GM18858 (cell line): ENCODE results near the gene JDP2.
"Not testable (repeated sequence)": the region's sequence is repeated elsewhere in the genome, so short reads cannot be mapped to it uniquely, and the experiment has no call there.

Experiments
- ATAC-seq: cut with Tn5 transposase; IDR thresholded peaks from one replicate; pipeline ENCODE4 v1.9.1; 2021; ENCODE audit not compliant: unreplicated experiment

JDP2 gene

DNA sequence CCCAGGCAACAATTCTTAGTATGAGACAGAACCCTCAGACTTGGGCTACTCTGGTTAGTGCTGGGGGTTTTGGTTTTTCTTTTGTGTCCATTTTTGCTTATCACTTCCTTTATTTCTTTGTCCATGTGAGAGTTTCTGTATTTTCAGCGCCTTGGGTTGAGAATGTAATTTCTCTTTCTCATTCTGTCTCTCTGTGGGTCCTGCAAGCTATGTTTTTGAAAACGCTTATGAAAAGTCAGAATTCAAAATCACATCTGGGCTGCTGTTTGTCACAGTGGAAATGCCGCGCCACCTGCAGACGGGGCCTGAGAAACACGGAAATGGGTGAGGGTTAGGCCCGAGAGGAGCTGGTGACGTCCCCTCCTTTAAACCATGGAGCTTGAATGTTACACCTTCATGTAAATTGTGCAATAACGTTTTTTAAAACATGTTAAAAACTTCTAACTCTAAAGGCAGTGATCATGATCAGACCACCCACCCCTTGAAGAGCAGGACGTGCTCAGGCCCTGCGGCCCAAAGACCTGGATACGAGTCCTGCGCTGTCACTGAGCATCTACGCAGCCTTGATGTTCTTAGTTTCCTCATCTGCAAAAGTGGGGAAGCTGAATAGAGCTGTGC is 26.1 kb downstream of the JDP2 start:
- no peak for ATAC-seq

DNA sequence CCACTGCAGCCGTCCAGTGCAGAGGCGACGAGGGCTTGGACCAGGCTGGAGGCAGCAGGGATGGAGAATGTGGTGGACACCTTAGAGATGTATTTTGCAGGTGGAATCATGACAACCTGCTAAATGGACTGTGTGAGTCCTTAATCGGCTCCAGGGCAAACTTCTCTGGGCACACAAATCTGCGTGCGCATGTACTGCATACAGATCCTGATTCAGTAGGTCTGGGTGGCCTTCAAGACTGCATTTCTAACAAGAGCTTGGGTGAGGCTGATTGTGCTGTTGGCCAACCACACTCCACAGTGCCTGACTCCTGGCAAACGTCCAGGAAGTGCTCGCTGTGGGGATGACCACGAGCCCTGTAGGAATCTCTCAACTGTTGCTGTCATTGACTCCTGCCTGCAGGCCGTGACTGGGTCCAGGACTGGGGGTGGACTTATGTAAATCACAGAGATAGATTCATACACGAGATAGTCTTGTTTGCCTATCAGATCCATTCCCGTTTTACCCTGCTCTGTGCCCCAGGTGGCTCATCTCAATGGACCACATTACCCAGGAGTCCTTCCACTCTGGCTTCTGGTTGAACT is 27.2 kb downstream of the JDP2 start:
- ATAC-seq = no peak

DNA sequence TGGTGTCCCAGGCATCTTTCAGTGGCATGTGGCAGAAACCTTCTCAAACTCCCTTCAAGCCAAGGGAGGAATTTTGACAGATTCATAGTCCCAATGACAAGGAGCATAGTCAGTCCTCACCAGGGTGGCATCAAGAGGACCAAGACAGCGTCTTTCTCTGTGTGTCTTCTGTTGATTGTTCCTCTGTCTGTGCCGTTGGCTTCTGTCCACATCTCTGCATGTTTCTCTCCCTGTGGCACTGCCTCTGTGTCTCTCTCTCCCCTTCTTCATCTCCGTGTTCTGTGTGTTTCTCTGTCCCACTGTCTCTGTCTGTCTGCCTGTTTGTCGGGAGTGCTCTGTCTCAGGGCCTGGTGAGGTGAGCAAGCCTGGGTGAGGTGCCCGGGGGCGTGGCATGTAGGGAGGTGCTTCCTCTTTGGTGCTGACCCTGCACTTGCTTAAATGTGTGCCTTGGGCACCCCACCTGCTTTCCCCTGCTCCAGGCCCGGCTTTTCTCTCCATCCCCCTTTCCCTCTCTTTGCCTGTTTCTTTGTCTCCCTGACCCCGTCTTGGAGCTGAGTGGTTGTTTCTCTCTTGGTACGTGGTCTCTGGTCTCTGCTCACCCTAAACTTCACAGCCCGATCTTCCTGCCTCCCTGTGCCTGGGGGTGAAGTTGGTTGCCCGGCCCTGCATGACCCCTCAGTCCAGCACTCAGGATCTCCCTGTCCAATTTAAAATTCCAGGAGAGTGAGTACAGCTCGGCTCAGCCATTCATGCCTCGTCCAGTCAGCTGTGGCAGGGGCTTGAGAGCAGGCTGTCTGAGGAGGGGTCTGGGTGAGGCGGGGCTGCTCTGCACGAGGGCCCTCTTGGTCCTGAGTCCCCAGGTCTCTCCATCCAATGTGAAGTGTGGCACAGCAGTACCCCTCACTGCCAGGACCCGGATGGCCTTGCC is 28.5 kb downstream of the JDP2 start:
- ATAC-seq = no peak

DNA sequence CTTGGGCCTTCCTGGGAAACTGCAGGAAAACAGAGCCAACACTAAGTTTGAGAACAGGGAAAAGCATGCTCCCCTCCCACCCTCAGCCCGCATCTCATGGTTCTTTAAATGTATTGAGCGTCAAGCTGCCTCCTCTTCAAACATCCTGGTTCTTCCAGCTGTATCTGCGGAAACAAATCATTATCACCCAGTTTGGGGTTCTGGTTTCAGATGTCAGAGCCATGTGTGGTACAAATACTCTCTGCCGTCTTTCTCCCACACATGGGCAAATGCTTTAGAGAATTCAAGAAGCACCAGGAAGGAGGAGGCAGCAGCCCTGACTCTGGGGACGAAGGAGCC is 29.1 kb downstream of the JDP2 start:
- no peak for ATAC-seq

DNA sequence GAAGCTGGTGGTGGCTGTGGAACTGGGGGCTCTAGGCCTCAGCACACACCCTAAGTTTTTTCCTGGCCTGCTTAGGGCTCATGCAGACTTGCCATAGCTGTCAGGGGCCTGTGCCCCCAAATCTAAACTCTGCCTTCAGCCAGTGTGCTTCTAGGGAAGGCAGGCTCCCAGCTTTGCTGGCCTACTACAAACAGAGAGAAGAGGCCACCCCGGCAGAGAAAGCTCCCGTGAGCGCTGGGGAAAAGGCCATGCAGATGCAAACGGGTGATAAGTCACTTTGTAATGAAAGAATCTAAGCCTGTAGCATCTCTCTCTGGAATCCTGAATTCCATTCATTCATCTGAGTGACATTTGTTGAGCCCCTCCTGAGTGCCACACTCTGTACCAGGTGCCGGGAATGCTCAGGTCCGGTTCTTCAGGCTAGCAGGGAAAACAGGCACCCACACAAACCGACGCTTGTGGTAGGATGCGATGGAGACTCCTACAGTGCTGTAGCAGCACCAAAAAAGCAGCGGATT is 29.9 kb downstream of the JDP2 start:
- no peak for ATAC-seq

DNA sequence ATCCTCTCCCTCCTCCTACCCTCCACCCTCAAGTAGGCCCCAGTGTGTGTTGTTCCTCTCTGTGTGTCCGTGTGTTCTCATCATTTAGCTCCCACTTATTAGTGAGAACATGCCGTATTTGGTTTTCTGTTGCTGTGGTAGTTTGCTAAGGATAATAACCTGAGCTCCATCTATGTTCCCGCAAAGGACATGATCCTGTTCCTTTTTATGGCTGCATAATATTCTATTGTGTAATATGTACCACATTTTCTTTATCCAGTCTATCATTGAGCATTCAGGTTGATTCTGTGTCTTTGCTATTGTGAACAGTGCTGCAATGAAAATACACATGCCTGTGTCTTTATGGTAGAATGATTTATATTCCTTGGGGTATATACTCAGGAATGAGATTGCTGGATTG is 30.5 kb downstream of the JDP2 start:
- no peak for ATAC-seq

DNA sequence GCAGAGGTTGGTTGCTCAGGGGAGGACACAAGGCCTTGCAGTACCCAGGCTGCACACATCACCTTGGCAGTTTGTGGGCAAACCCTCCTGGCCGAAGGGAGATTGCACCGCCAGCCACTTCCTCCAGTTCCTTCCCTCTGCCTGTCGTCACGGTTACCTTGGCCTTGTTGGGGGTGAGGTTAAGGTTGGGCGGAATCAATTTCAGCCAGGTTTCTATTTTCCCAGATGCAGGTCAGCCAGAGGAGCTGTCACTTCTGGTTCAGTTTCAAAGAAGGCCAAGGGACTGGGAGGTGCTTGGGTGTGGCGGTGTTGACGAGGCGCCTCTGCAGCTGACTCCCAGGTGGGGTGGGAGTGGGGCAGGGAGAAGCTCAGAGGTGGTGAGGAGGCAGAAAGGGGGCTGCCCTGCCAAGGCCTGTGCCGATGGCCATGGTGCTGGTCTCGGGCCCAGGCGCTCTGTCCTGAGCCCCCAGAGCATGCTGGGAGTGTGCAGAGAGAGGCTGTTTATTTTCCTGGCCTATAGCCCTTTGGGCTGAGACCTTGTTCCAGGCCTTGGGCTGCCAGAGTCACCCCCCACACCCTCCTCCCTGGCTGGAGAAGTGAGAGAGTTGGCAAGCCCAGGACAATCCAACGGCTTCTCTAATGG is 31.4 kb downstream of the JDP2 start:
- ATAC-seq = no peak

GRCh38 chr14:75459791-75460190 is 32.0 kb downstream of the JDP2 start:
- ATAC-seq = no peak

DNA sequence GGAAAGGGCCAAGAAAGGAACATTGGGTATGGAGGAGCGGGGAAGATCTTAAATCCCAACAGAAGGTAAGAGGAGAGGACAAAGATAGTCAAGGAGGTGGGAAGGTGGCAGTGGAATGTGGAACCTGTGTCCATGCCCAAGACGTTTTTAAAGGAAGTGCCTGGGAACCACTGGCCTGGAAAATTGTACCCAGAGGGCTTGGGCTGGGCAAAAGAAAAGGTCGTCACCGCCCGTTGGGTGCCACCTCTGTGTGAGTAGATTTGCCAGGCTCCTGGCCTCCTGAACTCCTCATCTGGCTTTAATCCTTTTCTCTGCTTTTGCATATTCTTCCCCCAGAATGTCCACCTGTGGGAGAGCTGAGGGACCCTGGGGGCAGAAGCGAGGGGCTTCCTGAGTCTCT is 32.6 kb downstream of the JDP2 start:
- ATAC-seq = no peak

- no peak for ATAC-seq
Observed at GRCh38 chr14:75461303-75461702, 33.5 kb downstream of the JDP2 start.

- ATAC-seq = no peak
Observed at GRCh38 chr14:75461755-75462349, 34.0 kb downstream of the JDP2 start.

GRCh38 chr14:75464626-75465025 is 36.8 kb downstream of the JDP2 start:
- ATAC-seq = no peak

GRCh38 chr14:75467763-75468162 is 39.9 kb downstream of the JDP2 start:
- ATAC-seq = no peak

- no peak for ATAC-seq
Observed at GRCh38 chr14:75469164-75469563, 41.3 kb downstream of the JDP2 start.

- no peak for ATAC-seq
Observed at GRCh38 chr14:75469606-75470237, 41.9 kb downstream of the JDP2 start.

- no peak for ATAC-seq
Observed at GRCh38 chr14:75470238-75470797, 42.5 kb downstream of the JDP2 start.

DNA sequence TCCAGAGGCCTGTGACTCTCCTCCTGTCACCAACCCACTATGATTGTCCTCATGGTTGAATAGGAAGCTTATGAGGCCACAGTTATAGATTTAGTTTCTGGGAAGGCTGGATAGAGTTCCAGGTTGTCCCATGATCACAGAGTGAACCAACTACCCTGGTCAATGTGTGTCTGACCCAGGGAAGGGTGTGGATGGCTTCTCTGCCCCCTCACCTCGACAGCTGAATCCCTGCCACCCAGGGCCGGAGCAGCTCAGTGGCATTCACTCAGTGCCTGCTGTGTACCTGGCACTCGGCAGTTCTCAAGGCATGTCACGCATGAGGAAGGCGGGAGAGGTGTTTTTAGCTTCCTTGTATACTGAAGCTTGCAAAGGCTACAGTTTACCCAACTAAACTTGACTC is 43.2 kb downstream of the JDP2 start:
- ATAC-seq = no peak

GRCh38 chr14:75474127-75474526 is 46.3 kb downstream of the JDP2 start:
- not testable (repeated sequence) for ATAC-seq

- no peak for ATAC-seq
Observed at GRCh38 chr14:75476274-75476995, 48.6 kb downstream of the JDP2 start.

- no peak for ATAC-seq
Observed at GRCh38 chr14:75477881-75478280, 50.1 kb downstream of the JDP2 start.
